ENCODE measurements around the gene MMP14. TPM values are rescaled to one million over a fixed set of nuclear protein-coding genes. Genes with fewer than 3 reads are reported as not detected.

The MMP14 gene
- total and polyA plus RNA-seq, 2 of the 13 experiments (the other 11 are each of a cell fraction or from before 2014, with no cell fraction given): 5.2 to 9.8 TPM

GRCh38 chr14:22885975-22886374 lies 49.6 kb downstream of the MMP14 start:
- ChIA-PET CTCF (ENCODE audit: low intra/inter-chr PET ratio, low total read pairs) (no interaction called here), POLR2A (interaction anchor here (0.8 to 1.1 kb wide), 2 partner anchors 44 to 120 kb away, joined by 3 read pairs; partner anchors contain the start of gene OXA1L)
- H3K27ac ChIP-seq (ENCODE audit: extremely low read length, insufficient read depth, low read length): no peak overlapping the region
- no peak overlapping the region for H2AFZ ChIP-seq (ENCODE audit: low read length)
- H3K27me3 ChIP-seq (ENCODE audit: control insufficient read depth in 1 of 2, insufficient read depth in 2 of 2, low read length in 2 of 2): peaks cover 12 to 62% of the 10 kb centered on the region in 2 experiments; a peak in 4 of 5 replicates
- in situ Hi-C loops (cut with HindIII; ENCODE audit: extremely low pct_ligation_motif_present, low pct_unique_long_range_greater_than_20kb): no loop called here
- intact Hi-C loops (cut with micrococcal nuclease; ENCODE audit: unreplicated experiment): no loop called here
- ATAC-seq (no peak), DNase-seq (ENCODE audit: low spot score) (no peak), FAIRE-seq (no peak)
- H3K4me3 ChIP-seq (replicated peaks in 1 of 3; ENCODE audit: insufficient read depth in 1 of 3, low read depth in 2 of 3, low read length in 3 of 3): no peak overlapping the region
- H3K79me2 ChIP-seq (ENCODE audit: insufficient read depth, low read length): no peaks in the 10 kb centered on the region
- H3K4me2 ChIP-seq (ENCODE audit: low read depth, low read length): no peak overlapping the region
- no TSS peak for BruUV-seq (replicated peaks)
- no peaks in the 10 kb centered on the region for H3K9me3 ChIP-seq (ENCODE audit: low read length)
- peaks cover 15% of the 10 kb centered on the region for H3K4me1 ChIP-seq (ENCODE audit: insufficient read depth, low read length)
- H4K20me1 ChIP-seq (ENCODE audit: insufficient read depth, low read length): no peaks in the 10 kb centered on the region
- 82% methylated on average over 21 of the region's 21 CpGs for WGBS (ENCODE audit: low lambda C conversion rate)
- H3K36me3 ChIP-seq (replicated peaks in 1 of 2; ENCODE audit: control insufficient read depth in 1 of 2, insufficient read depth in 2 of 2, low read length in 2 of 2): no peaks in the 10 kb centered on the region
- TF ChIP-seq ZNF281 (CRISPR knock-in tag; IDR thresholded peaks at IDR 0.05; ENCODE audit: borderline replicate concordance): no peak
- no peak for TF ChIP-seq FOXP1 (IDR thresholded peaks at IDR 0.05)
- TF ChIP-seq FOXP1 (CRISPR knock-in tag; IDR thresholded peaks at IDR 0.05): no peak
- TF ChIP-seq FOXC1 (CRISPR knock-in tag; IDR thresholded peaks at IDR 0.05; ENCODE audit: borderline replicate concordance): no peak
- no peak for TF ChIP-seq MTF1 (CRISPR knock-in tag; IDR thresholded peaks at IDR 0.05)
- no peak for TF ChIP-seq ESRRA (CRISPR knock-in tag; IDR thresholded peaks at IDR 0.05; ENCODE audit: low read depth)
- no peak for TF ChIP-seq NONO (IDR thresholded peaks at IDR 0.05)
- no peak for TF ChIP-seq NONO (CRISPR knock-in tag; conservative IDR thresholded peaks at IDR 0.05)
- TF ChIP-seq MATR3 (CRISPR knock-in tag; IDR thresholded peaks at IDR 0.05): no peak
- TF ChIP-seq GFI1 (CRISPR knock-in tag; IDR thresholded peaks at IDR 0.05; ENCODE audit: borderline replicate concordance): no peak
- TF ChIP-seq THAP11 (CRISPR knock-in tag; IDR thresholded peaks at IDR 0.05): no peak
- TF ChIP-seq ZNF343 (CRISPR knock-in tag; IDR thresholded peaks at IDR 0.05): no peak
- TF ChIP-seq ZNF496 (CRISPR knock-in tag; IDR thresholded peaks at IDR 0.05; ENCODE audit: insufficient replicate concordance): no peak
- no peak for TF ChIP-seq ARNT2 (CRISPR knock-in tag; IDR thresholded peaks at IDR 0.05; ENCODE audit: low read depth)
- no peak overlapping the region for H3K9ac ChIP-seq (ENCODE audit: insufficient read depth, low read depth, low read length)
